Pulmonary artery endothelial cell (primary cell): ENCODE results near the gene TEX11. TPM values are rescaled to one million over a fixed set of nuclear protein-coding genes. Genes with fewer than 3 reads are reported as not detected.

Source experiments
- DNase-seq: peaks from one replicate; pipeline ENCODE4 v3.0.0-alpha.2; 2011; ENCODE audit warnings: low read depth, low spot score
- total RNA-seq: library from RNA; depleted of rRNA; stranded (reverse); fragments of >200 nt; gene quantifications from 2 replicates; pipeline ENCODE4 v1.2.3, GENCODE V29; 2014

TEX11 gene
- total RNA-seq, 1 donor from 2014 or later = not detected

DNA sequence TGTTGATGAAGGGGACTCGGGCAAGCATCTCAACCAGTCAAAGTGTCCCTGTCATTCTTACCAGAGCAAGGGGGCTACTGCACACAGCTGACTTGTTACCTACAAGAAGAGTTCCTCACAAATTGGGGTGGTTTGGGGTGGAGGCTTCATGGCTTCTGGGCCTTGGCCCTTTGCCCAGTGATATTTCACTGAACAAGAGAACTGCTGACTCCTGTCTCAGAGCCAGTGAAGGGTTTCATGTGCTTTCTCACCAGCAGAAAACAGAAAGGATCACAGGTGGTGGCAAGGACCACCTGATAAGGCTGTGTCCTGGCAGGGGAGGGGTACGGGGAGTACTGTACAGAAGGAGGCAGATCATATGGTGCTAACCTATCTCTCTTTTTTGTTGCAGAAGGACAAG, 410.4 kb downstream of the TEX11 start:
- DNase-seq = no peak

DNA sequence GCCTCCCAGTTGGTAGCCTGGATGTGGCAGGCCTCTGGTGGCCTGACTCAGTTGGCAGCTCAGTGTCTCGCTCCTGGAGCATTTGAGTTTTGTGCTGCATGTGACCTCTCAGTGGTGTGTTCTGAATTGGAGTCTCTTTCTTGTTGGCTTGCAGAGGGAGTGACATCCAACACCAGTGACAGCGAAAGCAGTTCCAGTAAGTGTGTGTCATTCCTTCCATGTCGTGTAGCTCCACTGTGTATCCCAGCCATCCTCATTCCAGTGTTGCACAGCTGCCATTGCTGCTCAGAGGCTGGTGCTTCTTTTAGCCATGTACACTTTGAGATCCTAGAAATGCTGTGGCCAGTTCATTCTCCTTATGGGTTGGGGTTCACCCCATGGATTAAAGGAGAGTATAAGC, 411.5 kb downstream of the TEX11 start:
- no peak for DNase-seq

DNA sequence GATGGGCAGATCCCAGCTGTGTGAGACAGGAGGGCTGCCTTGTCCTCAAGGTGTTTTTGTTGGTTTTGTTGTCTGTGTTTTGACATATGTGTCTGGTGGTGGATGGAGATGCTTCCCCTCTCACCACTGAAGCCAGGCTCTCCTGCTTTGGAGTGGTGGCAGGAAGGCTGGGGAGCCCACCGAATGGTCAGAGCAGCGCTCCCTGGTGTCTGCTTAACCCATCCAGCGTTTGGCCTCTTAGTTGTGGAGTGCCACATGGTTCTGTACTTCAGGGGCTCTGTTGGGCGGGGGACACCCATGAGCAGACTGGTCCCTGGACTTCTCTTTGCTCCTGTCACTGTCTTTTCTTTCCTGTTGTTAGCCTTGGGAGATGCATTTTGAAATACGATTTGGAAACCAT, 412.0 kb downstream of the TEX11 start:
- no peak for DNase-seq

DNA sequence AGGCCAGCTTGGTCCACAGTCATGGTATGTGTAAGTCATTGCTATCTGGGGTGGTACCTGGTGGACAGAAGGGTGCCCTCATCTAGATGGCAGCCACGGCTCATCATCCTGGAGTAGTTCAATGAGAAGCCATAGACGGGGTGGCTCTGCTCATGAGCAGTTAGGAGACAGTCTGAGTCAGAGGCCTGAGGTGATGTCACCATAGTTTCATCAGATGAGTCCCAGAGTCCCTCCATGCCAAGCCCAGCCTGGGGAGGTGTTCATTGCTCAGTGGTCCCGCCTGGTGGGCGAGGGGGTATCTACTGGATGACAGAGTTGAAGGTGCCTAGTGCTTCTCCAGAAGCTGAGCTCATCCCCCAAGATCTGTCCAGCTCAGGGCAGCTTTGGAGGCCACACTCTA, 414.1 kb downstream of the TEX11 start:
- no peak for DNase-seq

DNA sequence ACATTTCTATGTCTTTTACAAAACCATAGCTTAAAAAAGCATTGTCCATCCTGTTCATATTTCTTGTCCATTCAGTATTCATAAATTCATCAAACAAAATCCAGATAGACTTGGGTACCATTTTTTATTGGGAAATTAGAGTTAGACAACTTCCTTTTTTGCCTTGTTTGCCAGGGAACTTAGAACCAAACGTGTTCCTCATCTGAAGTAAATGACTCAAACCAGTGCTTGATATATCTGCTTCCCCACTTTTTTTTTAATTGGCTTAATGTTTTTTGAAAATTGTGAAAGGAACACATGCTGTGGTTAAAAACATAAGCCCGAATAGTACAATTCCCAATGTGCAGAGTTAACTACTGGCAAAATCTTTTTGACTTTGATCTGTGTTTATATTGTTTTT, 419.7 kb downstream of the TEX11 start:
- no peak for DNase-seq

DNA sequence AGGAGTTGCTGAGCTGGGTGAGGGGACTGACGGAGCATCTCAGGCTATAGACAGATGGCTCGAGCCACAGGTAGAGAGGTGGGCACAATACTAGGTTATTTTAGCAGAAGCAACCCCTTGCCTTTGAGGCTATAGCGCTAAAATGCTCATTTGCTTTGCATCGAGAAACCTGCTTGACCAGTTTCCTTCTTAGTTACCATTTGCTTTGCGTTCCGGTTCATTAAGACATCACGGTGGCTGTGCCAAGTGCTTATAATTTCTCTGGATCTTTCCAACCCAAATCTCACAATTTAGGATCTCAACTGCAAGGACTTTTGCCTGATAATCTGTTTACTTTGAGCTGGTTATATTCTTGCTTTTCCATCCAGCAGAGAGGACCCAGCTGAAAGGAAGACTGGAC, 423.0 kb downstream of the TEX11 start:
- DNase-seq = no peak

DNA sequence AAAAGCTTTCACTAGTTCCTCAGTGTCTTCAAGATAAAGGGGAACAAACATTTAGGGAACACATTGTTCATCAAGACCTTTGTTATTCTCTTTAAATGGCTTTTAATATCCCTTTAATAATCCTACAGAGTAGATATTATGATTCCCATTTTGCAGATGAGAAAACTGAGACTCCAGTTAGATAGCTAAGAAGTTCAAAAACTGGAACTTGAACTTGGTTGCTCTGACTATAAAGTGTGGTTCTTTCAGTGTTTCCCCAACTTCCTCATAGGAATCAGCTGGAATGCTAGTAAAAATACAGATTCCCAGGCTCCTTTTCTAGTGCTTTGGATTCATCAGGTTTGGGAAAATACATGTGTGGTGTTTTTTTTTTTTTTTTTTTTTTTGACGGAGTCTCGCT, 426.2 kb downstream of the TEX11 start:
- DNase-seq = no peak

DNA sequence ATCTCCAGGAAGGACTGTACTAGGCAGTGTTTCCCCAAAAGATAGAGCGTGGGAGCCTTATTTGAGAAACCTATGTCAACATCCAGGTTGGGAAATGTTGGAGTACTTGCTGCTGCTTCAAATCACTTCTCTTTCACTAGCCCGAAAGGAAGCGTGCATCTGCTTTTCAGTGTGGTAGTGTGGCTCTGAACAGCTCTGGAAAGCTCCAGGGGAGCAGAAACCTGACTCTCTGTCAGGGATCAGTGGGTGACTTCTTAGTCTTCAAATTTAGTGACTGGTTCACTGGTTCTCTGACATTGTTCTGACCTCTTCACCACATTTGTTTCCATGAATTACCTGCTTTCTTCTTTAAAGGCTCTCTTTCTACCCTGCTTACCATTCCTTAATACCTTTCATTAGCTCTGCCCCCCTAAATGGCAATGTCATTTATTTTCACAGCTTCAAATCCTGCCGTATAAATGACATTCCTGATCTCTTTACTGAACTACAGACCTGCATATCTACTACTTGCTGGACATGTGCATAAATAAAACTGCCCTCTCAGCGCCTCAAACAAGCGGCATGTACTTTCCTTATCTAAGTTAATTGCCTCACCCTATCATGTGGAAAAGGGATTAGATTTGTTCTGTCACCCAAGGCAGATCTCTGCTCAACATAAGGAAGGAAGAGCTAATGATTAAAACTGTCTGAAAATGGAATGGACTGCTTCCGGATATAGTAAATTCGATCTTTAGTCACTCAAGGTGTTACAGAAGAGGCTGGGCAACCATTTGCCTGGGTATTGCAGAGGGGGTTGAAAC, 426.8 kb downstream of the TEX11 start:
- DNase-seq = no peak

DNA sequence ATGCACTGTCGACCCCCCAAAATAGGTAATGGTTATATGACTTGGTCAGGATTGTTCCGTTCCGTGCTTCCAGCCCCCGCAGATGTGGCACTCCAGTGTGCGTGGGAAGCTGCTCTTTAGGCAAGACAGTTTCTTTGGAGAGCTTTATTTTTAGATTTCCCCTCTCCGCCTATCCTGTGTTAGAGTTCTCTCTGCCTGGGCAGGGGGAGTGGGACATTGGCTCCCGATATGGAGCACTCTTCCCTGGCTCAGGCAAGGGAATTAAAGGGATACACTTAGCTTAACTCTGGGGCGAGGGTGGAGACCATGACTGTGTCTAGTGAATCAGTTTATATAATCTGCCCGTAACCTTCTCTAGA, 427.9 kb downstream of the TEX11 start:
- no peak for DNase-seq

DNA sequence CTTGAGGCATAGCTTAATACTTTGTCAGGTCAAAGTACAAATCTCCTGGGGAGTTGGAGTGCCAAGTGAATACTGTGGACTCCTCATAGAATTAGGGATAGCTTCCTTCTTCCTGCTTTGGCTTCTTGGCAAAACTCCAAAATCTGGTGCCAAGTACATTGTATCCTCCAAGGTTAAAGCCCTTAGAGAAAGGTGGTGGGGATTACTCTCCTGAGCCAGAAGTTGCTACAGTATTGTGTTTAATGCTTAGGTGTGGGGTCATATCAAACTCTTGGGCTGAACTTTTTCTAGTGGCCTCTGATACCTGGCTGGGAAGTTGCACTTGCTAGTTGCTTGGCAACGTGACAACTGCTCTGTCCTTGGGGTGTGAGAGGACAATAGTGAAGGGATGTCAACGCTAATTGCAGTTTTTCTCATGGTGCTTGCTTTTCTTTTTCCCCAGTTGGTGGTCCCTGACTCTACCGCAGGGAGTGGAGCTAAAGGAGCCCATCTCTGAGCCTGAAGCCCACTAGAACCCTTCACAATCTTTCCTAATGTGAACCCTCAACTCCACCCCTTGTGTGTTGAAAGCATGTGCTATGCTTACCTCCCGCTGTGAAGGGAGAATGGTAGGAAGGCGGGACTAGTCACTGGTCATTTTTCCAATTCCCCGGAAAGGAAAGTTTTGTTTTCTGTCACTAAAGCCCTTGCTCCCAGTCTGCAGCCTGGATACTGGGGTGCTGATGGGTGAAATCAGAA, 428.4 kb downstream of the TEX11 start:
- DNase-seq = no peak

DNA sequence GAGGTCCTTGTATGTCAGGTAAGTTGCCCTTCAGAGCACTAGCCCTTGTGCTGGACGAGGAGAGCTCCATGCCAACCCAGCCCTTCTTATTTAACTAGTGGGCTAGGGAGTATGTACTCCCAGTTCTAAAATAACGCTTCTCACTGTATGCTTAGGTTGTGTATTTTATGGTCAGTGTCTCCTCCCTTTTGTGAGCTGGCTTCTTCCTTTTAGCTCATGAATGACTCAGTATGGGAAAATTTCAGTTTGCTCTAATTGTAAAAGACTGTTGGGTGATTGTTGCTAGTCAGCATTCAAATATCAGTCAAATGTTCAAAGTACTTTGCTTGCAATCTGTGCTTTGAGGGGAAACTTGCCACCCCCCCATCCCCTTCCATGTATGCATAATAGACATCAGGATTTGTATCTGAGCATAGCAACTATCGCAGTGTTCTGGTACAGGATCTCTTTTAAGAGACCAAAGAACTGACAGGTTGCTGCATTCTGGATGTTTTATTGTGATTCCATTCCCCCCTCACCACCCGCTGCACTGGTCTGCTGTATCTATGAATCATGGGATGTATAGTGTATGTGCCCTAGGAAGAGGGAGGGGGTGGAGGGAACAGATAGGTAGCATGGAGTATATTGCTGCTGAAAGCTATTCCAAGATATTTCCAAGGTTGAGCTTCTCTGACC, 429.1 kb downstream of the TEX11 start:
- DNase-seq = no peak

Other genes with a start within 250 kb of the TEX11 start
- not detected in 2 replicates for gene SLC7A3, start 22.4 kb upstream of the TEX11 start, total RNA-seq
- gene SNX12, start 159.6 kb upstream of the TEX11 start, total RNA-seq = 77.0 and 92.9 TPM in 2 replicates
- gene FOXO4, start 187.1 kb upstream of the TEX11 start, total RNA-seq = 5.3 and 7.2 TPM in 2 replicates
- not detected in 2 replicates for gene CXorf65, start 198.0 kb upstream of the TEX11 start, total RNA-seq
- gene IL2RG, start 202.9 kb upstream of the TEX11 start, total RNA-seq = not detected in 2 replicates
- gene MED12, start 209.9 kb upstream of the TEX11 start, total RNA-seq = 18.3 and 27.8 TPM in 2 replicates
- gene NLGN3, start 236.1 kb upstream of the TEX11 start, total RNA-seq = 0.04 and 0.13 TPM in 2 replicates